Keratinocyte (primary cell): Measurements from ENCODE around the gene DLEC1. TPM values are rescaled to one million over a fixed set of nuclear protein-coding genes. Genes with fewer than 3 reads are reported as not detected.
"Not testable (repeated sequence)": the region's sequence is repeated elsewhere in the genome, so short reads cannot be mapped to it uniquely, and the experiment has no call there.

Source experiments
- DNase-seq: peaks from one replicate; pipeline ENCODE4 v3.0.0-alpha.2; 2011; ENCODE audit warnings: low read depth, missing footprints, low spot score
- FAIRE-seq: peaks from 2 replicates; lab custom pipeline; 2011; peaks lifted over from hg19 to GRCh38; lab: Jason Lieb, UNC
- H2AFZ ChIP-seq: 2 replicates; pipeline ENCODE4 v1.6.0; 2012; ENCODE audit warnings: low read length, control low read depth, inconsistent platforms; ENCODE audit not compliant: control insufficient read depth
- H3K27ac ChIP-seq: 2 replicates; pipeline ENCODE4 v1.5.1; 2011; ENCODE audit warnings: low read length; ENCODE audit not compliant: control insufficient read depth, insufficient read depth
- H3K27me3 ChIP-seq: 3 replicates; pipeline ENCODE4 v1.6.0; 2011; ENCODE audit warnings: low read length; ENCODE audit not compliant: control insufficient read depth, insufficient read depth; ENCODE audit errors: extremely low read depth
- H3K36me3 ChIP-seq, 2 experiments: 2 replicates in 1 of 2; 3 replicates in 1 of 2; pipeline ENCODE4 v1.5.1; 2011; ENCODE audit warnings: low read length in 2 of 2, mild to moderate bottlenecking in 1 of 2; ENCODE audit not compliant: control insufficient read depth in 2 of 2, insufficient read depth in 2 of 2; ENCODE audit errors: extremely low read depth in 1 of 2
- H3K4me1 ChIP-seq: 3 replicates; pipeline ENCODE4 v1.5.1; 2011; ENCODE audit warnings: low read length; ENCODE audit not compliant: control insufficient read depth, insufficient read depth; ENCODE audit errors: extremely low read depth
- H3K4me2 ChIP-seq: 3 replicates; pipeline ENCODE4 v1.6.0; 2011; ENCODE audit warnings: low read depth, low read length; ENCODE audit not compliant: control insufficient read depth, insufficient read depth; ENCODE audit errors: extremely low read depth
- H3K4me3 ChIP-seq, 3 experiments: fragments of 200-600 bp in 1 of 3; sonication (generic) in 1 of 3; 2 replicates in 2 of 3; 3 replicates in 1 of 3; pipeline ENCODE4 v1.5.1; 2011 to 2016; ENCODE audit warnings: low read length in 3 of 3, mild to moderate bottlenecking in 3 of 3, control low read depth in 2 of 3, inconsistent platforms in 1 of 3, low read depth in 1 of 3, mixed read lengths in 1 of 3, mixed run types in 1 of 3, moderate library complexity in 1 of 3; ENCODE audit not compliant: control insufficient read depth in 2 of 3, insufficient read depth in 2 of 3; ENCODE audit errors: extremely low read depth in 1 of 3
- H3K79me2 ChIP-seq: 2 replicates; pipeline ENCODE4 v1.6.0; 2012; ENCODE audit warnings: low read length; ENCODE audit not compliant: control insufficient read depth, insufficient read depth
- H3K9ac ChIP-seq: 3 replicates; pipeline ENCODE4 v1.6.0; 2011; ENCODE audit warnings: low read length; ENCODE audit not compliant: control insufficient read depth, insufficient read depth; ENCODE audit errors: extremely low read depth
- H3K9me1 ChIP-seq: 3 replicates; pipeline ENCODE4 v1.6.0; 2011; ENCODE audit warnings: low read length; ENCODE audit not compliant: control insufficient read depth, insufficient read depth; ENCODE audit errors: extremely low read depth
- H3K9me3 ChIP-seq: 2 replicates; pipeline ENCODE4 v1.5.1; 2012; ENCODE audit warnings: low read depth, low read length; ENCODE audit not compliant: control insufficient read depth
- H4K20me1 ChIP-seq: 3 replicates; pipeline ENCODE4 v1.6.0; 2011; ENCODE audit warnings: low read length; ENCODE audit not compliant: control insufficient read depth, insufficient read depth; ENCODE audit errors: extremely low read depth
- CTCF ChIP-seq, 3 experiments: IDR thresholded peaks in 1 of 3; conservative IDR thresholded peaks in 1 of 3; optimal IDR thresholded peaks in 1 of 3; 2 replicates in 2 of 3; 3 replicates in 1 of 3; pipeline versions ENCODE3 to v1.5.1; 2011; ENCODE audit warnings: low read length in 3 of 3, mild to moderate bottlenecking in 3 of 3, moderate library complexity in 2 of 3, control low read depth in 1 of 3, inconsistent platforms in 1 of 3; ENCODE audit not compliant: insufficient read depth in 2 of 3; ENCODE audit errors: extremely low read depth in 1 of 3
- EZH2 ChIP-seq: IDR thresholded peaks from one replicate; pipeline ENCODE4 v1.6.1; 2012; ENCODE audit warnings: inconsistent platforms, mild to moderate bottlenecking, low read length, moderate library complexity
- dilution Hi-C: fragments of 300-500 bp; cut with MboI; formaldehyde crosslinking; loops from one replicate; pipeline ENCODE4 v1.7.0; 2020; ENCODE audit warnings: low sequenced_read_pairs; ENCODE audit not compliant: extremely low pct_ligation_motif_present
- polyA plus RNA-seq, 5 experiments: library from polyadenylated mRNA; depleted of rRNA in 3 of 5; stranded (reverse) in 3 of 5; stranded (forward) in 1 of 5; unstranded in 1 of 5; fragments of >200 nt; gene quantifications; 1 replicate in 1 of 5; 2 replicates in 3 of 5; 3 replicates in 1 of 5; pipeline versions ENCODE4 v1.2.1 to v1.2.3, GENCODE V29; 2011 to 2012; ENCODE audit warnings: missing spikeins in 2 of 5, low read depth in 1 of 5, low replicate concordance in 1 of 5

DLEC1 gene
- polyA plus RNA-seq, 1 donor (not counting 4 experiments of a cell fraction or from before 2014, with no cell fraction given), result not detected

GRCh38 chr3:38062809-38063208, 23.8 kb downstream of the DLEC1 start:
- dilution Hi-C loops, result no loop called here
- no peak for FAIRE-seq
- Histone ChIP-seq H3K4me1 (no peaks in the 10 kb centered on the region), H3K27ac (no peak overlapping the region), H4K20me1 (no peaks in the 10 kb centered on the region), H3K36me3 (no peaks in the 10 kb centered on the region), H3K27me3 (peaks cover 8% of the 10 kb centered on the region), H3K9me1 (no peaks in the 10 kb centered on the region), H3K9me3 (no peaks in the 10 kb centered on the region), H2AFZ (no peak overlapping the region), H3K4me3 (no peak overlapping the region), H3K4me2 (no peak overlapping the region), H3K9ac (no peak overlapping the region), H3K79me2 (no peaks in the 10 kb centered on the region)
- TF ChIP-seq CTCF (optimal IDR thresholded peaks at IDR 0.05 in 1 of 3, IDR thresholded peaks at IDR 0.05 in 1 of 3, conservative IDR thresholded peaks at IDR 0.05 in 1 of 3; ENCODE audit: extremely low read depth in 1 of 3, insufficient read depth in 2 of 3, low read length in 3 of 3) (no peak), EZH2 (no peak)
- no peak for DNase-seq

GRCh38 chr3:38064453-38064852, 25.4 kb downstream of the DLEC1 start:
- H3K79me2 ChIP-seq, H3K27ac ChIP-seq, H3K27me3 ChIP-seq, H3K9ac ChIP-seq, H3K4me3 ChIP-seq, H2AFZ ChIP-seq, H3K4me2 ChIP-seq, H3K4me1 ChIP-seq, H4K20me1 ChIP-seq, DNase-seq, FAIRE-seq, H3K36me3 ChIP-seq, dilution Hi-C loops, H3K9me3 ChIP-seq, H3K9me1 ChIP-seq: not testable (repeated sequence)

- H3K9me3 ChIP-seq, result no peaks in the 10 kb centered on the region
- dilution Hi-C loops, result no loop called here
- no peak overlapping the region for H3K4me2 ChIP-seq
- H4K20me1 ChIP-seq, result no peaks in the 10 kb centered on the region
- no peaks in the 10 kb centered on the region for H3K9me1 ChIP-seq
- FAIRE-seq (no peak), DNase-seq (no peak)
- no peaks in the 10 kb centered on the region for H3K4me1 ChIP-seq
- no peak overlapping the region for H3K9ac ChIP-seq
- H3K36me3 ChIP-seq, result no peaks in the 10 kb centered on the region
- peaks cover 2% of the 10 kb centered on the region for H3K27me3 ChIP-seq
- H3K79me2 ChIP-seq, result no peaks in the 10 kb centered on the region
- TF ChIP-seq CTCF (optimal IDR thresholded peaks at IDR 0.05 in 1 of 3, IDR thresholded peaks at IDR 0.05 in 1 of 3, conservative IDR thresholded peaks at IDR 0.05 in 1 of 3; ENCODE audit: extremely low read depth in 1 of 3, insufficient read depth in 2 of 3, low read length in 3 of 3) (no peak), EZH2 (no peak)
- H2AFZ ChIP-seq, result no peak overlapping the region
- no peak overlapping the region for H3K4me3 ChIP-seq
- H3K27ac ChIP-seq, result no peak overlapping the region
These were observed 28.7 kb downstream of the DLEC1 start for GRCh38 chr3:38067508-38068233.
